DOHH2 (cell line): Measurements from ENCODE around the gene GALNT18.

ENCODE experiments used
- CTCF ChIP-seq: fragments of 200-600 bp; sonication (generic); IDR thresholded peaks from one replicate; pipeline ENCODE4 v1.5.1; 2014; ENCODE audit warnings: antibody characterized with exemption, mild to moderate bottlenecking, low read depth, low read length; ENCODE audit not compliant: poor library complexity, severe bottlenecking
- EZH2phosphoT487 ChIP-seq: fragments of 200-600 bp; sonication (generic); IDR thresholded peaks from 2 replicates; pipeline ENCODE4 v1.6.1; 2017; ENCODE audit warnings: borderline replicate concordance, mild to moderate bottlenecking, antibody characterized with exemption, low read length, moderate library complexity, mixed read lengths

DNA sequence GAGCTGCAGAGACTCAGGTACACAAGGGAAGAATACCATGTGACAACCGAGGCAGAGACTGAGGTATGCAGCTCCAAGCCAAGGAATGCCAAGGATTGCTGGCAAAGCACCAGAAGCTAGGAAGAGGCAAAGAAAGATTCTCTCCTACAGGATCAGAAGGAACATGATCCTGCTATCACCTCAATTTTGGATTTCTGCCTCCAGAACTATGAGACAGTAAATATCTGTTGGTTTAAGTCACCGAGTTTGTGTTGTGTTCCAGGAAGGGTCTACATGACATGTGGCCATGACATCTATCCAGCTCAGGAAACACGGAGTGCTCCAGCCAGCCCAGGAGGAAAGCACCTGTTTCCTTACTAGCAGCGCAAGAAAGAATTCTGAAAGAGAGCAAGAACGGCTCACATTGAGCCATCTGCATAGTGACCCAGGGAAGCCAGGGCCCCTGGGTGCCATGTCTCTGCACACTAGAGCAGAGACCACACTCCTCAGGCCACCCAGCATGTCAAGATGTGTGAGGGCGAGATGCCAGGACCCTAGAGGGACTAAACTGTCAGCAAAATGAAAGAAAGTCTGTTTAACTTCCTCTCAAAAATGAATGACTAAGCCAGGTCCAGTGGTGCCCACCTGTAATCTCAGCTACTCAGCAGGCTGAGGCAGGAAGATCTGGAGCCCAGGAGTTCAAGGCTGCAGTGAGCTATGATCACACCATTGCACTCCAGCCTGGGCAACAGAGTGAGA lies 35.6 kb upstream of the GALNT18 start:
- no peak for TF ChIP-seq CTCF
- TF ChIP-seq EZH2phosphoT487: no peak
